Right lobe of liver (tissue), 4 donors: ENCODE results near the gene GNAZ.

Experiments used
- POLR2A ChIP-seq: fragments of 450-650 bp; IDR thresholded peaks from one replicate; pipeline ENCODE4 v1.6.1; 2017; ENCODE audit warnings: antibody characterized with exemption, mild to moderate bottlenecking
- TF ChIP-seq, protein P1 (sequence below), 4 donors: fragments of 200-600 bp in 3 of 4; fragments of 450-650 bp in 1 of 4; IDR thresholded peaks; one replicate each; pipeline versions ENCODE4 v1.5.1 to v1.8.0; 2016 to 2022; ENCODE audit warnings: antibody characterized with exemption in 4 of 4, mild to moderate bottlenecking in 2 of 4
- donor health status: DM: no; HTN: no; CAD: no.
- donor health status: DM: no; HTN: no; CAD: no.
- donor health status: DM: no; HTN: yes; CAD: no.

- TF ChIP-seq, protein P1, sequence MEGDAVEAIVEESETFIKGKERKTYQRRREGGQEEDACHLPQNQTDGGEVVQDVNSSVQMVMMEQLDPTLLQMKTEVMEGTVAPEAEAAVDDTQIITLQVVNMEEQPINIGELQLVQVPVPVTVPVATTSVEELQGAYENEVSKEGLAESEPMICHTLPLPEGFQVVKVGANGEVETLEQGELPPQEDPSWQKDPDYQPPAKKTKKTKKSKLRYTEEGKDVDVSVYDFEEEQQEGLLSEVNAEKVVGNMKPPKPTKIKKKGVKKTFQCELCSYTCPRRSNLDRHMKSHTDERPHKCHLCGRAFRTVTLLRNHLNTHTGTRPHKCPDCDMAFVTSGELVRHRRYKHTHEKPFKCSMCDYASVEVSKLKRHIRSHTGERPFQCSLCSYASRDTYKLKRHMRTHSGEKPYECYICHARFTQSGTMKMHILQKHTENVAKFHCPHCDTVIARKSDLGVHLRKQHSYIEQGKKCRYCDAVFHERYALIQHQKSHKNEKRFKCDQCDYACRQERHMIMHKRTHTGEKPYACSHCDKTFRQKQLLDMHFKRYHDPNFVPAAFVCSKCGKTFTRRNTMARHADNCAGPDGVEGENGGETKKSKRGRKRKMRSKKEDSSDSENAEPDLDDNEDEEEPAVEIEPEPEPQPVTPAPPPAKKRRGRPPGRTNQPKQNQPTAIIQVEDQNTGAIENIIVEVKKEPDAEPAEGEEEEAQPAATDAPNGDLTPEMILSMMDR (IDR thresholded peaks at IDR 0.05), result no peak
- no peak for TF ChIP-seq POLR2A
These were observed 93.3 kb downstream of the GNAZ start for GRCh38 chr22:23163665-23164064.
